Stimulated activated CD4-positive, alpha-beta T cell treated with anti-CD3 and anti-CD28 coated beads, Interleukin-12 subunit alpha, Interleukin-12 subunit beta, amount 100 ng/mL, for 24 hours (primary cell): ENCODE measurements around the gene MYO3B.

ENCODE experiments used
- DNase-seq, 2 experiments: peaks; one replicate each; pipeline ENCODE4 v3.0.0-alpha.2; 2020; ENCODE audit warnings: low read depth in 2 of 2

Gene MYO3B, protein sequence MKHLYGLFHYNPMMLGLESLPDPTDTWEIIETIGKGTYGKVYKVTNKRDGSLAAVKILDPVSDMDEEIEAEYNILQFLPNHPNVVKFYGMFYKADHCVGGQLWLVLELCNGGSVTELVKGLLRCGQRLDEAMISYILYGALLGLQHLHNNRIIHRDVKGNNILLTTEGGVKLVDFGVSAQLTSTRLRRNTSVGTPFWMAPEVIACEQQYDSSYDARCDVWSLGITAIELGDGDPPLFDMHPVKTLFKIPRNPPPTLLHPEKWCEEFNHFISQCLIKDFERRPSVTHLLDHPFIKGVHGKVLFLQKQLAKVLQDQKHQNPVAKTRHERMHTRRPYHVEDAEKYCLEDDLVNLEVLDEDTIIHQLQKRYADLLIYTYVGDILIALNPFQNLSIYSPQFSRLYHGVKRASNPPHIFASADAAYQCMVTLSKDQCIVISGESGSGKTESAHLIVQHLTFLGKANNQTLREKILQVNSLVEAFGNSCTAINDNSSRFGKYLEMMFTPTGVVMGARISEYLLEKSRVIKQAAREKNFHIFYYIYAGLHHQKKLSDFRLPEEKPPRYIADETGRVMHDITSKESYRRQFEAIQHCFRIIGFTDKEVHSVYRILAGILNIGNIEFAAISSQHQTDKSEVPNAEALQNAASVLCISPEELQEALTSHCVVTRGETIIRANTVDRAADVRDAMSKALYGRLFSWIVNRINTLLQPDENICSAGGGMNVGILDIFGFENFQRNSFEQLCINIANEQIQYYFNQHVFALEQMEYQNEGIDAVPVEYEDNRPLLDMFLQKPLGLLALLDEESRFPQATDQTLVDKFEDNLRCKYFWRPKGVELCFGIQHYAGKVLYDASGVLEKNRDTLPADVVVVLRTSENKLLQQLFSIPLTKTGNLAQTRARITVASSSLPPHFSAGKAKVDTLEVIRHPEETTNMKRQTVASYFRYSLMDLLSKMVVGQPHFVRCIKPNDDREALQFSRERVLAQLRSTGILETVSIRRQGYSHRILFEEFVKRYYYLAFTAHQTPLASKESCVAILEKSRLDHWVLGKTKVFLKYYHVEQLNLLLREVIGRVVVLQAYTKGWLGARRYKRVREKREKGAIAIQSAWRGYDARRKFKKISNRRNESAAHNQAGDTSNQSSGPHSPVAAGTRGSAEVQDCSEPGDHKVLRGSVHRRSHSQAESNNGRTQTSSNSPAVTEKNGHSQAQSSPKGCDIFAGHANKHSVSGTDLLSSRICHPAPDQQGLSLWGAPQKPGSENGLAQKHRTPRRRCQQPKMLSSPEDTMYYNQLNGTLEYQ (N-terminal part only)

DNA sequence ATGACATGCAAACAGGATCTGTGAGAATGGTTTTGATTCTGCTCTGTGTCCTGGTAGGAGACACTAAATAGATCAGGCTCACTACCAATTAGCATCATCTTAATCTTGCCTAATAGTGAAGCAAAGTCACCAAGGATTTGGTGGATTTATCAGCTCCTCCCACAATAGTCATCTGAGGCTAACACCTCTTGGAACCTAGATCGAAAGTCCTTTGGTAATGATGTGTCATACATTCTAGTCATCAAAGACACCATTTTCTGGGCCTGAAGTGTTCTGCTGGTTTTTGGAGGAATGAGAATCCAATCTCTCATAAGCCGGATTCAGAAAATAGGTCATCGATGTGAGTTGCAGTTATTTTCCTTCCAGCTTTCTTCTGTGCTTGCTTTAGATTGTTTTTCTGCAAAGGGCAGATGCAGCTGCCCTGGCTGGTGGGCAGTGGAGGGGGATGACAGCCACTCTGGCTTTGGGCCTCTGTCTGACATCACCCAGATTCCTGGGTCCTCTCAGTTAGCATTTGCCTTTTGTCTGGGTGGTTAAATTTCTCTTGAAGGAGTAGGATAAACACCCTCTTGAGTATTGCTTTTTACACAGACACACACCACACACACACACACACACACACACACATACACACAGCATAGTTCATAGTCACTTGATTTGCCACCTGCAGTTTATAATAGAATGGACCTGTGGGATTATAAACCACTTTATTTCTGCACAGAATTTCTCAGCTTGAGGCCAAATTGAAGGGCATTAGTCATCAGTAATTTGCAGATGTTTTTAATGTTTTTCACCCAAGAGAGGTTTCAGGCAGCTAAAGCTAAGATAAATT is at the start of gene MYO3B:
Gene MYO3B (plus strand): TSS at position 198 of the 832 bp plus-strand sequence. CDS start 141 bp downstream, at position 339.
- no peak for DNase-seq

DNA sequence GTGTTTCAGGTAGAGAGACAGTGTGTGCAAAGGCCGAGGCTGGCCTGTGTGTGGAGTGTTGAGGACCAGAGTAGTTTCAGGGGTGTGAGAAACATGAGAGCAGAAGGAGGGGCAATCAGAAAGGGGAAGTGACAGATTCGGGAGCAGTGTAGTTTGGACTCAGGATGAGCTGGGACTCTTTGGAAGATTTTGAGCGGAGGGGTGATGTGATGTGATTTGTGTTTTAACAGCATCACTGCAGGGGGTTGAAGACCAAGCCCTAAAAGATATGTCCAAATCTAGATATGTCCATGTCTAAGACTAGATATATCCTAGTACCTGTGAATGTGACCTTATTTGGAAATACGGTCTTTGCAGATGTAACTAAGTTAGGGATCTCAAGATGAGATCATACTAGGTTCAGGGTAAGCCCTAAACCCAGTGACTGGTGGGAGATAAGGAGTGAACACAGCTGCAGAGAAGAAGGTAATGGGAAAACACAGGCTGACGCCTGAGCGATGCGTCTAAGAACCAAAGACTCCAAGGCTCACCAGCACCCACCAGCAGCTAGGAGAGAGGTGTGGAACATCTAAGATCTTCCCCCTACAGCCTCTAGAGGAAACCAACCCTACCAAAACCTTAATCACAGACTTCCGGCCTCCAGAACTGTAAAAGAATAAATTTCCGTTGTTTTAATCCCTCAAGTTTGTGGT is 38.5 kb upstream of the MYO3B start:
- no peak for DNase-seq

DNA sequence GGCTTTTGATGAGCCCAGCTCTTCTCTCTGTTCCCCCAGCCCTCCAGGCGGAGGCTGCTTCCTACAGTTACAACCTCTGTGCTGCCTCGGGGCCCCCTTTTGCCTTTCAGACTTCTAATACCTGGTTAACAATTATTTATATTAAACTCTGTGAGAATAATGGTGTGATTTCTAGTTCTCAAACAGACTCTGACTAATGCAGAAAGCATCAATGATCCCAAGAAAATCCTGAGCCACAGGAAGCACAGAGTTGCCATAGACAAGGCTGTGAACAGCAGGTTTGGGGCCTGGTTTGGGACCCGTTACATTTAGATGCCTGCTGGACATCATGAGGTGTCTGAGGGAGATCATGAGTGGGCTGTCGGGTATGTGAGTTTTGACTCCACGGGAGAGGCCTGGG is 37.4 kb upstream of the MYO3B start:
- no peak for DNase-seq

DNA sequence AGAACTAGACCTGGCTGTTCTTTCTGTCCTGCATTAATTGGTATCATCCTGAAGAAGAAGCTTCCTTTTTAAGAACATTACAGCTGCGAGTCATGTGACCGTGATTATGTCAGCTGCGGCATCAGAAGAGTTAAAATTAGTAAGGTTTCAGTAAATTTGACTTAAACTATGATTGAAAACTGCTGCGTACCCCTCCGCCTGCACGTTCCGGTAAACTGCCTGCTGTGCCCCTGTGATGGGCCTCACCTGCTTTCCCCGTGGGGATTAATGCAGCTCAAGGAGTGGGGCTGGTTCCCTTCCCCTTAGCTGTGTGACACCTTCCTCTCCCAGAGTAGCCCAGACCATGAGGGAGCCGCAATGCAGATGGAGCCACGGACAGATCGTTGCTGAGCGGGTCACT is 36.1 kb upstream of the MYO3B start:
- no peak for DNase-seq

DNA sequence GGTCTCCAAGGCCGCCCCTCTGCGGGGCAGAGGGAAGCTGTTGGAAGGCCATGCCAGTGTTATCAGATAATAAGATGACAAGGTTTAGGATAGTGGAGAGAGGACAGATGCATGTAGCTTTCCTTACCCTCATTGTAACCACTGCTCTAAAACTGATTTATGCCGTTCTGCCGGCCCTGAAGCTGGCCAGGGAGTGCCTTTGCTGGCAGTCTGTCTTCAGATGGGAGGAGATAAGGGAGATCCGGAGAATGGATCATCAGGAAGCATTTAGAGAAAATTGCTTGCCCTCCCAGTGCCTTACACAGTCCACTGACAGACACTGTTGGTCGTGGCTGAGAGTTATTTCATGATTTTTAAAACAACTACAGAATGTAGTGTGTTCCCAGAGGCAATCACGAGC is 35.4 kb upstream of the MYO3B start:
- no peak for DNase-seq

DNA sequence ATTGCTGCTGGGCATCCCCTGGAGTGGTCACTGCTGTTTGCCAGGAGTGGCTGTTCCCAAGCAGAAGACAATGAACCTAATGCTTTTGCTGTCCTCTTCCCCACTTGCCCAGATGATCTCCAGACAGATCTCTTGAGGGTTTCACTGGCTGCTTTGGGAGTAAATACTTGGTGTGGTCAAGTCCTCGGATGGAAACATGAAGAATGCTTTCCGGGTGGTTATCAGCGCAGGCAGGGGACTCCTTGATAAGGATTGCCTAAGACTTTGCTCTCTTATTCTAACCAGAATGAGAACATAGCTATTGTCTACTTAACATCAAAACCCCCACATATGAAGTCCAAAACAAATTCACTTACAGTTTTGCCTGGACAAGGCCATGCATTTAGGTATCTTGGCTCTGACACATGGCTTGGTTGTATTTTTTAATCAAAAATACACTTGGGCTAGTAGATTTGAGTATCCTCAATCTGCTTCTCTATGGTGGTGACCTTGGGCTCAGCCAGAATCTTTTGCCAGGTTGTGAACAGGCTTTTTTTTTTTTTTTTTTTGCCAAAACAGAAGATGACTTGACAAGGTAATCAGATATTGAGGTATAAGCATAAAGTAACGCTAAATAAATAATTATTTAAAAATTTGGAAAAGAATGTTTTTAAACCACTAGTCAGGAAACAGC is 34.8 kb upstream of the MYO3B start:
- DNase-seq, result no peak

DNA sequence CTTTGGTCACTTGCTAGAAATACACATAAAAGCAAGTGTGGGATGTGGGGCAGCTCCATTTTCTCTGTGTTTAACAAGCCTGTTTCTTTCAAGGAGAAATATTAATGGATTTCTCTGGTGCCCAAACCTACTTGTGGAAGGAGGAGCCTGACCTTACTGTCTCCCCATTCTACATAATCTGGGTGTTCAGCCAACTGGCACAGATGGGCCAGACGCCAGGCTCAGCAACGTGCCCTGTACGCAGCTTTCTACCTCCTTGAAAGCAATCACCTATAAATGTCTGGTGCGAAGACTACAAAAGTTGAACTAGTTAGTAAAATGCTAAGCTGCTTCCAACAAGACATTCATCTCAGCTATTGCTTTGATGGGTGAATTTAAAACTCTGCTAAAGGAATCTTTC is 33.2 kb upstream of the MYO3B start:
- DNase-seq, result no peak

DNA sequence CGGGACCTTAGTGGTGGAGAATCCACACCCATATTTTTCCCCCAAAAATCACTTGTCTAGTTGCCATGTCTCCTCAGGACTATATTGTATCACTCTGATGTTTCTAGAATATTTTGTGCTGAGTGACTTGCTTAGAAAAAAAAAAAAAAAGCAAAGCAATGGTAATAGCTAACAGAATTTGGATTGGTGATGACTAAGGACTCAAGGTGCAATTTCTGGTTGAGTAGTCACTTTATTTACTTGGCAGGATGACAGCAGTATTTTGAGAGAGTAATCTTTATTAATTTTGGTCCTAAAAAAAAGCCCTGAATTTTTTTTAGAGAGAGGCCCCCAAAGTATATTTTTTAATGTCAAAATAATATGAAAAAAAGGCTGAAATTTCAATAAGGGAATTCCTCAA is 32.8 kb upstream of the MYO3B start:
- DNase-seq, result no peak

DNA sequence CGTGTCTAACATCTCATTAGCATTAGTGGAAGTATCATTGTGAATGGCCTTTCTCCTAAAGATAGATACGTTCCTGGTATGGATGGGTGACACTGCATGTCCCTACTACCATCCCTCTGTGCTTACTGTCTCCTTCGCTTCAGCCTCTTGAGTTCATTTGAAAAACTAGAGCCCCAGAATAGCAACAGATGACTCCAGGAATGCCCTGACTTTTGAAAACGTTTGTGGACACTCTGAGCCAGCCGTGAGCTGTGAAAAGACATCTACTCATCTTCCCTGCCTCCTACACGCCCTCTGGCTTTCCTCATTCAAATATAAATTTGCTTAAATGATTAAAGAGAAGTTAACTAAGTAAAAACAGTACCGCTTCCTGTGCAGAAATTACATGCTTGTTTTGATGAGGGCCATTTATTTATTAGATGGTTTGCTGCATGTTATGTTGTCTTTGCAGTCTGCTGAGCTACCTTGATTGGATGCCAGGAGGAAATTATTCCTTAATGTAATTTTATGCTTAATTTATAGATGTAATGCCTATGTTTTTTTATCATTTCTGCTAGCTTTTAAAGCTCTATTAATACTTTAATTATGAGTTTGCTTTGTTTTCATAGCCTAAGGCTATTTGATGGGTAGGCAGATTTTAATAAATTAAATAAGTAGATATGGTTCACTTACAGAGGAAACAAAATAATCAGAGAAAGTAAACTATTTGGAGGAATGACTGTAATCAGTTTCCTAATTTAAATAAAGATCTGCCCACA is 32.1 kb upstream of the MYO3B start:
- DNase-seq, result no peak

DNA sequence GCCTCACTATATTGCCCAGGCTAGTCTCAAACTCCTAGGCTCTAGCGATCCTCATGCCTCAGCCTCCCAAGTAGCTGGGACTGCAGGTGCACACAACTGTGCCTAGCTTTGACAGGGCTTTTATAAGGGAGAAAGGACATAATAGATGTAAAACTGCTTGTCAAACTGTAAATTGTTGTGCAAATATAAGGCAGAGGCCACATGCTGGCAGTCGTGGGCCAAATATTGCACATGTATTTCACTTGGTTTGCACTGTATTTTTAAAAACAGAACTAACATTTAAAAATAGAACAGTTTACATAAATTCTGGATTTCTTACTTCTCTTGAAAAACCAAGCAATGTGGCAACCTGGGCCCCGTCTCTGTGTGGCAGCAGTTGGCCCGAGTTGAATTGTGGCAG is 31.2 kb upstream of the MYO3B start:
- no peak for DNase-seq

DNA sequence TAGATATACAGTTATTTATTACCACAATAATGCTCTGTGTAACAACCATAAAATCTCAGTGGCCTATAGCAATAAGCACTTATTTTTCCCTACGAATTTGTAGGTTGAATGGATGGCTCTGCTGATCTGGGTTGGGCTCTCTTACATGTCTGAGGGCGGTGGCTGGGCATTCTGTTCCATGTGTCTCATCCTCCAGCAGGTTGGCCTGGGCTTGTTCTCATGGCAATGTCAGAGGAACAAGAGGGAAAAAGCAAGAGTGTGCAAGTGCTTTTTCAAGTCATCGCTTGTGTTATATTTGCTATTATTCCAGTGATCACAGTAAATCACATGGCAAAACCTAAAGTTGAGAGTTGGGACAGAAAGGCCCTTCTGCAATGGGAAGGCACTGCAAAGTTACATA is 30.4 kb upstream of the MYO3B start:
- DNase-seq, result no peak

DNA sequence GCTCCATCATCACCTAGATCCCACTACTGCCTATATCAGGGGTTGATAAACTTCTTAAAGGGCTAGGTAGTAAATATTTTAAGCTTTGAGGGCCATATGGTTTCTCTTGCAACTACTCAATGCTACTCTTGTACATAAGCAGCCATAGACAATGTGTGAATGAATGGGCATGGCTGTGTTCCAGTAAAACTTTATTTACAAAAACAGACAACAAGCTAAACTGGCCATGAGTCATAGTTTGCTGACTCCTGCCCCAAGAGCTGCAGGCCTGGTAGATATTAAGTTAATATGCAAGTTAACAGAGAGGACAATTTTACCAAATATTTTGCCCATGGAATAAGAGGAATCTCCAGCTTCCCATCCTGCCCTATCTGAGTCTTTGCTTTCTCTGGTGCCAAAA is 29.8 kb upstream of the MYO3B start:
- DNase-seq, result no peak

DNA sequence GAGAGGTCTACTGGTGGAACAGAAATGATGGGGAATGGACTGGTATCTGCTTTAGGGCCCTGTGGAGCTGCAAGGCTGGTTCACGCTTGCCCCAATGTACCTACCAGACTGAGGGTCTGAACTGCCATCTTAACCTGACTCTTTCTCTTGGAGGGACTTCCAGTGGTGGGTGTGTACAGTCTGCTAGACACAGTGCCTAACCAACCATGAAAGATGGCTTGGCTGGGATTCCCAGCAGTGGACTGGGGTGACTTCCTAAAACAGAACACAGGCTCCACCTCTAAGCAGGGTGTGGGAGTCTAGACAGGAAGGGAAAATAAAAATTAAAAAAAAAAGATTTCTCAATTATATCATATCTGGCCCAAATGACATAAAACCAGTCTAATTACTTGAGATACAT is 25.5 kb upstream of the MYO3B start:
- DNase-seq, result no peak

DNA sequence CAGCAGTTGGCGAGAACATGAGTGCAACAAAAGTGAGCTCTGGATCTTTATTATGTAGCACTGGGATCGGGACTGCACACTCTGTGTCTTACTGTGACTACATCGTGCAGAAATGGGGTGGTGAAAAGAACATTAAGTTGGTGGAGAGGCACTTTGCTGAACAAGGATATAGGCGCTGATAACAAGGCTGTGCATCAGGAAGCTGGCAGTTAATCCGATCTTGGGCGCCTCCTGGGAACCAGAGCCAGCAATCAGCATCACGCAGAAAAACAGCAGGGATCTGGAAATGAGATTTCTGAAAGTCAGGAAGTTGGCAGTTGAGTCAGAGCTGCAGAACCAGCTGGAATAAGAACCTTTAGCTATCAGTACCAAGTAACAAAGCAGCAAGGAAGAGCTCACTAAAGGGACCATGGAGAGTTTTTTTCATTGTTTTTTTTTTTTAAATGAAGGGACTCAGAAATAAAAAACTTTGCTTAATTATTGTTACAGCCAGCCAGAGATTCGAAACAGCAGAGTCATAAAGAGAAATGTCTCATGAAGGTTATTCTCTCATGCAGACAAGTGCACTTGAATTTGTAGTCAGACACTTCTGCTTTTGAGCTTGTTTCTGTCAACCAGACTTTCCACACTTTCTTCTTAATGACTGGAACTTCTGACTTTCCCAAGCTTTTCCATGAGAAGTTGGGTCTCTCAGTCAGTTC is 22.8 kb upstream of the MYO3B start:
- no peak for DNase-seq

DNA sequence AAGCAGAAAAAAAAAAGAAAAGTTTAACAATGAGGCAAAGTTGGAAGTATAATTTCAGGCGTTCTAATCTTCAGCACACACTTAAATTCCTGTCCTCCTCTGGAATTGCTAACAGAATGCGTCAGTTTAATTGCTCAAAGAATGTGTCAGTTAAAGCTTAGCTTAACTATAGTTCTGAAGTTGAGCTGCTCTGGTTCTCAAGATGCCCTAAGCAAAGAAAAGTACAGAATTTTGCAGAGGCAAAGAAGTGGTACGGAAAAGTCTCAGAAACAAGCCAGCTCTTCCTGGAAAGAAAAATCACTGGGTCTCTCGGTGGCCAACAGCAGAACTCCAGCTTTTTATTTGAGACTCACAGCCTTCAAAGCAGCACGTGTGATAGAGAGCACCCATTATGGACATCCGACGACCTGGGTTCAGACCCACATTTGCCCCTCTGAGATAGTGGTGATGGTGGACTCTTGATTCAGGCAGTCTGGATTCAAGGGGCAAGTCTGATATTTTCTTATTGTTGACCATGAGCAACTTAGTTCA is 22.2 kb upstream of the MYO3B start:
- no peak for DNase-seq

DNA sequence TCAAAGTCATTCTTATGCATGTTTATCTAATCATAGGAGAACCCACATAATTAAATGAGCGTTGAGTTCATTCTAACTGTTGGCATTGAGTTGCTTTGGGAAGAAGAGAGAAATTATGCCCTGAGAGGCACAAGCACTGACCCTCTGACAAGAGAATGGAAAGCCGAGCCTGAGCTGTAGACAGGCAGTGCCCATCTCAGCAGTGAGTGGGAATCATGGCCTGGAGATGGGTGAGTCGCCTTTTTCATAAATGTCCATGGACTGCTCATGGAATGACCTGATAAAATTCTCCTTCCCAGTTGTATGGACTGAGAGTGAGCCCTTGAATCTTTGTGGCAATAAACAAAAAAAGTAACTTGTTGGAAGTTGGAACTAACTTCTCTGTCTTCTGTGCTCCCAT is 21.4 kb upstream of the MYO3B start:
- no peak for DNase-seq

DNA sequence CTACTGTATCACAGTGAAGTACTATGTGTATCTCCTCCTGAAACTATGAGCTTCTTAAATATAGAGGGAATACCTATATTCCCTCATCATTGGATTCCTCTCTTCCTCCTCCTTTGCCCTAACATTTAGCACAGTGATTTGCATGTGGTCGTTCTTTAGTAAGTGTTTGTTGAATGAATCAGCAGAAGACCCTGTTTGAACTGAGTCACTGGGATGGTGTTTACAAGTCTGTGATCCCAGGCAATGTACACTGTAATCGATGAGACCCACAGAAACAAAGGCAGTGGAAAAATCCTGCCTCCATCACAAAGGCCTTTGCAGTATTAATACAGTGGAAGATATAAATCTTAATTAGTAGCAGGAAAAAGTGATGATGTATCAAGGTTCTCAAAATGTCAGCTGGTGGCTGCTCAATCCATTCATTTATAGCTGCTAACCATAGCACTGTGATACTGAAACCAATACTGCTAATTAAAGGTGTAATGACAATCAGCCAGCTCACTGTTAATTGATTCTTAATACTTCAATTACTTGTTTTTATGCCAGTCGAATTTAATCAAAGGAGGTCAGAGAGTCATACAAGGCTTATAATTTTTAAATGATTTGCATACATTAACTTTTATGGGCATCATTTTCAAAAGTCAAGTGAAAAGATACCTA is 20.8 kb upstream of the MYO3B start:
- DNase-seq, result no peak

DNA sequence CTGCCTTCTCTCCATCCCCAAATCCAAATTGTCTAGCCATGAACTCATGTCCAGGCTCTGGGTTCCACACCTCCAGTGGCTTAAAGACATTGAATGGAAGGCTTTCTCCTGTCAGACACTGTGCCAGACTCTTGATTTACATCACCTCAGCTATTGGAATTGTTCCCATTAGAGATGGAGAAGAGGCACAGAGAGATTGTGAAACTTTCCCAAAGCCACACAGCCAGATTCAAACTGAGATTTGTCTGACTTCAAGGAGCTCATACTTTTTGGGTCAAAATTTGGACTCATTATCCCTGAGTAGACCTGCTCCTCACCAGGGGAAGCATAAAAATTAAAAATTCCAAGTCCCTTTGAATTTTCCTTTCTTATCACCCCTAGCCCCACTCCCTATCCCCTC is 18.9 kb upstream of the MYO3B start:
- no peak for DNase-seq
